PC-3 (cell line): ENCODE data around the gene CROCC2. TPM values are rescaled to one million over a fixed set of nuclear protein-coding genes. Genes with fewer than 3 reads are reported as not detected.

Source experiments
- ATAC-seq: fragments of 200-7000 bp; cut with Tn5 transposase; 2 replicates; pipeline ENCODE4 v1.9.1; 2020; ENCODE audit warnings: mild to moderate bottlenecking, moderate library complexity
- BruUV-seq: library from RNA; stranded (reverse); fragments of 400-500 nt; replicated peaks from 2 replicates; lab custom pipeline; 2021; lab: Mats Ljungman, UMichigan
- CTCF ChIA-PET: fragments of 300-600 bp; sonication (Branson Sonifier 250); formaldehyde crosslinking; loops from one replicate; lab custom pipeline; 2022; ENCODE audit warnings: antibody characterized with exemption; lab: Charles Lee
- POLR2A ChIA-PET: fragments of 300-600 bp; sonication (Branson Sonifier 250); formaldehyde crosslinking; loops from one replicate; lab custom pipeline; 2022; ENCODE audit warnings: antibody characterized with exemption; ENCODE audit not compliant: unreplicated experiment; lab: Charles Lee
- DNase-seq: peaks from one replicate; pipeline ENCODE4 v3.0.0-alpha.2; 2015
- H2AFZ ChIP-seq: fragments of 300-600 bp; sonication (generic); 2 replicates; pipeline ENCODE4 v1.6.0; 2016; ENCODE audit warnings: antibody characterized with exemption, low read length
- H3F3A ChIP-seq: fragments of 300-600 bp; sonication (generic); one replicate; pipeline ENCODE4 v1.6.0; 2017; ENCODE audit warnings: antibody characterized with exemption, low read length, control low read depth, mild to moderate bottlenecking; ENCODE audit not compliant: unreplicated experiment
- H3K27ac ChIP-seq: fragments of 300-600 bp; sonication (generic); 2 replicates; pipeline ENCODE4 v1.5.1; 2016; ENCODE audit warnings: mild to moderate bottlenecking, low read length
- H3K27me3 ChIP-seq: fragments of 300-600 bp; sonication (generic); 2 replicates; pipeline ENCODE4 v1.6.1; 2016; ENCODE audit warnings: low read length, mixed read lengths
- H3K36me3 ChIP-seq: fragments of 300-600 bp; sonication (generic); 2 replicates; pipeline ENCODE4 v1.6.1; 2016; ENCODE audit warnings: low read depth, mixed run types, low read length, mixed read lengths
- H3K4me1 ChIP-seq: fragments of 300-600 bp; sonication (generic); 2 replicates; pipeline ENCODE4 v1.5.1; 2016; ENCODE audit warnings: low read length; ENCODE audit not compliant: insufficient read depth
- H3K4me2 ChIP-seq: fragments of 300-600 bp; sonication (generic); 2 replicates; pipeline ENCODE4 v1.6.0; 2016; ENCODE audit warnings: low read length
- H3K4me3 ChIP-seq: fragments of 300-600 bp; sonication (generic); 2 replicates; pipeline ENCODE4 v1.5.1; 2016; ENCODE audit warnings: mild to moderate bottlenecking, low read length, mixed read lengths
- H3K79me2 ChIP-seq: fragments of 300-600 bp; sonication (generic); 2 replicates; pipeline ENCODE4 v1.6.1; 2017; ENCODE audit warnings: low read length, mixed read lengths
- H3K9ac ChIP-seq: fragments of 300-600 bp; sonication (generic); 2 replicates; pipeline ENCODE4 v1.6.0; 2016; ENCODE audit warnings: mild to moderate bottlenecking, low read length
- H3K9me2 ChIP-seq: fragments of 300-600 bp; sonication (generic); replicated peaks from 2 replicates; pipeline ENCODE4 v1.6.1; 2016; ENCODE audit warnings: mixed run types, low read length, mixed read lengths
- H3K9me3 ChIP-seq: fragments of 300-600 bp; sonication (generic); 2 replicates; pipeline ENCODE4 v1.6.1; 2016; ENCODE audit warnings: low read length, mixed read lengths
- H4K20me1 ChIP-seq: fragments of 300-600 bp; sonication (generic); 2 replicates; pipeline ENCODE4 v1.6.1; 2016; ENCODE audit warnings: low read length, mixed read lengths
- CTCF ChIP-seq: fragments of 300-600 bp; sonication (generic); conservative IDR thresholded peaks from 2 replicates; pipeline ENCODE4 v1.5.1; 2017; ENCODE audit warnings: antibody characterized with exemption, low read depth, mild to moderate bottlenecking, low read length
- EZH2 ChIP-seq: fragments of 300-600 bp; sonication (generic); IDR thresholded peaks from one replicate; pipeline ENCODE4 v1.6.1; 2017; ENCODE audit warnings: antibody characterized with exemption, mild to moderate bottlenecking, low read length; ENCODE audit not compliant: unreplicated experiment
- EZH2phosphoT487 ChIP-seq: fragments of 300-600 bp; sonication (generic); IDR thresholded peaks from 2 replicates; pipeline ENCODE4 v1.6.1; 2018; ENCODE audit warnings: mild to moderate bottlenecking, antibody characterized with exemption, low read length, borderline replicate concordance
- intact Hi-C: fragments of 100-400 bp; cut with micrococcal nuclease; formaldehyde crosslinking; loops from 2 replicates; pipeline ENCODE4 v1.9.0; 2023
- total RNA-seq: library from RNA; depleted of rRNA; stranded (reverse); fragments of >200 nt; gene quantifications from 2 replicates; pipeline ENCODE4 v1.2.3, GENCODE V29; 2014

The CROCC2 gene
- total RNA-seq, 1 experiment from 2014 or later = not detected

DNA sequence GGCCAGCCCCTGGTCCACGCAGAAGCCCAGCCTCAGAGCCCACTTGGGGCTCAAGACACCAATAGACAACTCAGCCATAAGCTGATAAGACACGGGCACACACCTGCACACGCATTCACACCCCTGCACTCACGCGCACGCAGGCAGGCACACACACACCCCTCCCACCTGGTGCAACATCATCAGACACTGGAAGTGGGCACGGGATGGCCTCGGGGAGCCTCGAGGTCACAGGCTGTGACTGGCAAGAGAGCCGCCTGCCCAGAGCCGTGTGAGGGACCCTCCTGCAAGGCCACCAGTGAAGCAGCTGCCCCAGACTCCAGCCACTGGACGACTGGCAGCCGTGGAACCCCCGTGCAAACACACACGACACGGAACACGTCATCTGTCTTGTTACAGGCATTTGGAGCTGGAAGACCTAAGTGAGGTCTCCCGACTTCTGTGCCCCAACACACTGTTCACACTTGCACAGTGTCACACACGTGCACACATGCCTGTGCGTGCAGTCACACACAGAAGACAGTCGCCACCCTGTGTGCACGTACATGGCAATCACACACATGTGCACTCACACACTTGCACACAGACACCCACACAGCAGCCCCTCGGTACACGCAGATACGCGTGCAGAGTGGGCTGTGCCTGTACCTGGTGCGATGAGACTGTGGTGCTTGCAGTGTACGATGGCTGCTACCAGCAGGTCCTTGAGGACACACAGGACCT is 11.1 kb upstream of the CROCC2 start:
- intact Hi-C loops = no loop called here
- BruUV-seq = no TSS peak
- no peak overlapping the region for H3K4me3 ChIP-seq
- ATAC-seq (no peak), DNase-seq (no peak)
- ChIA-PET CTCF (no interaction called here), POLR2A (no interaction called here)
- no peaks in the 10 kb centered on the region for H4K20me1 ChIP-seq
- H3K9me3 ChIP-seq = no peaks in the 10 kb centered on the region
- no peak overlapping the region for H3K9ac ChIP-seq
- peaks cover 20% of the 10 kb centered on the region for H3K4me1 ChIP-seq
- H3K9me2 ChIP-seq = no peaks in the 10 kb centered on the region
- no peak overlapping the region for H2AFZ ChIP-seq
- H3K27ac ChIP-seq = no peak overlapping the region
- no peaks in the 10 kb centered on the region for H3K27me3 ChIP-seq
- H3K79me2 ChIP-seq = no peaks in the 10 kb centered on the region
- H3K36me3 ChIP-seq = no peaks in the 10 kb centered on the region
- no peak overlapping the region for H3K4me2 ChIP-seq
- no peaks in the 10 kb centered on the region for H3F3A ChIP-seq
- TF ChIP-seq EZH2 (no peak), CTCF (no peak), EZH2phosphoT487 (no peak)

DNA sequence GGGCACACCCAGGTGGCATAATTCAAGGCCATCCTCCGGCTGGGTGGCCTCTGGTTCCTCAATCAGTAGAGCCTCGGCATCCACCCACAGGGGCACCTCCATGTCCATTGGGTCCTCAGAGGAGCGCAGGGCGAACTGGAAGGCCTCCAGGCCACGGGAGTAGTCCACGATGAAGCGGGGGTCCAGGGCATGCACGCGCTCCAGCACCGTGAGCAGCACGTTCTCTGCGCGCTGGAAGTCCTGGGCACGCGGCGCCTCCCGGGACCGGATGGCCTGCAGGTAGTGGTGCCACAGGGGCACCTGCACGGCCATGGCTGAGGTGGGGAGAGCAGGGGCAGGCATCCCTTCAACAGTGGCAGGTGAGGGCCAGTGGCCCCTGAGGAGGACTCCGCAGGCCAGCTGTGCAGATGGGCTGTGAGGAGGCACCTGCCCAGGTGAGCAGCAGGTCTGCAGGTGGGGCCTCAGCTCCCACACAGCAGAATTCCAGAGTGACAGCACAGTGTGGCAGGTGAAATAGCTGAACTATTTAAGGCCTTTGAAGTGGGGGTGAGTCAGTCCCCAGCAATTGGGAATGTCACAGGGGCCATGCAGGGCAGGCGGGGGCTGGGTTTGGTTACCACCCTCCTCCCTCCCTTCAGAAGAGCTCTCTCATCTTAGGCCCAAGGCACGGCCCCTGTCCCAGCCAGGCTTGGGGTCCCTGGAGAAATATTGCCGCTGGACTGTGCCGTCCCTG is 10.3 kb upstream of the CROCC2 start, which contains the start of gene MAB21L4:
TSS of gene MAB21L4 (minus strand) at position 501 of the 733 bp plus-strand sequence. CDS start at position 342, 159 bp downstream.
- peaks cover 20% of the 10 kb centered on the region for H3K4me1 ChIP-seq
- no peak within 1 kb of the TSS for H3K27ac ChIP-seq
- H4K20me1 ChIP-seq = no peaks in the 10 kb centered on the region
- no peaks in the 10 kb centered on the region for H3F3A ChIP-seq
- TF ChIP-seq EZH2 (no peak), CTCF (no peak), EZH2phosphoT487 (no peak)
- H3K36me3 ChIP-seq = no peaks in the 10 kb centered on the region
- H3K4me2 ChIP-seq = 0 out of 2 replicates have a peak within 1 kb of the TSS, but pooled peaks have one; percentile 42
- H3K4me3 ChIP-seq = no peak within 1 kb of the TSS
- H3K9me3 ChIP-seq = no peaks in the 10 kb centered on the region
- H2AFZ ChIP-seq = no peak within 1 kb of the TSS
- BruUV-seq = no TSS peak
- H3K79me2 ChIP-seq = no peaks in the 10 kb centered on the region
- ChIA-PET CTCF (no interaction called here), POLR2A (no interaction called here)
- no peaks in the 10 kb centered on the region for H3K27me3 ChIP-seq
- H3K9ac ChIP-seq = no peak within 1 kb of the TSS
- DNase-seq (peak; percentile 72), ATAC-seq (peak; percentile 52)
- H3K9me2 ChIP-seq = no peaks in the 10 kb centered on the region
- intact Hi-C loops = no loop called here

- Histone ChIP-seq H3K4me1 (peaks cover 20% of the 10 kb centered on the region), H3K9ac (no peak overlapping the region), H3K27me3 (no peaks in the 10 kb centered on the region), H3F3A (no peaks in the 10 kb centered on the region), H2AFZ (no peak overlapping the region), H3K4me2 (0 out of 2 replicates have a peak overlapping the region, but pooled peaks have one; percentile 42), H3K9me2 (no peaks in the 10 kb centered on the region), H4K20me1 (no peaks in the 10 kb centered on the region), H3K79me2 (no peaks in the 10 kb centered on the region), H3K36me3 (no peaks in the 10 kb centered on the region), H3K4me3 (no peak overlapping the region), H3K9me3 (no peaks in the 10 kb centered on the region), H3K27ac (no peak overlapping the region)
- DNase-seq = no peak
- TF ChIP-seq CTCF (no peak), EZH2 (no peak), EZH2phosphoT487 (no peak)
- ChIA-PET CTCF (no interaction called here), POLR2A (no interaction called here)
- BruUV-seq = no TSS peak
- intact Hi-C loops = no loop called here
- no peak; the same call in 1 of the 2 replicates for ATAC-seq
Measured at GRCh38 chr2:240896394-240896793, 9.7 kb upstream of the CROCC2 start.
